ENCODE results near the gene MARVELD3. TPM values are rescaled to one million over a fixed set of nuclear protein-coding genes. Genes with fewer than 3 reads are reported as not detected.

Gene MARVELD3
- total and polyA plus RNA-seq, 9 of the 15 experiments (the other 6 are each of a cell fraction or from before 2014, with no cell fraction given): 0.03 to 0.07 (median 0.07) TPM; not detected in 6

- in situ Hi-C loops (cut with MboI): no loop called here
- no TSS peak for BruUV-seq (replicated peaks)
- ChIA-PET POLR2A (no interaction called here), CTCF (ENCODE audit: low intra/inter-chr PET ratio) (no interaction called here)
- Histone ChIP-seq H3K4me2 (ENCODE audit: insufficient read depth, low read length) (no peak overlapping the region), H3K9ac (ENCODE audit: insufficient read depth in 1 of 2, low read depth in 2 of 2, low read length in 2 of 2) (no peak overlapping the region), H2AFZ (ENCODE audit: low read depth, low read length) (no peak overlapping the region), H3K9me1 (ENCODE audit: control insufficient read depth, insufficient read depth, low read length) (no peaks in the 10 kb centered on the region), H3K4me1 (replicated peaks in 1 of 2; ENCODE audit: control insufficient read depth in 2 of 2, insufficient read depth in 2 of 2, low read length in 2 of 2) (no peaks in the 10 kb centered on the region), H3K27me3 (ENCODE audit: control insufficient read depth in 2 of 2, insufficient read depth in 2 of 2, low read length in 2 of 2) (no peaks in the 10 kb centered on the region), H3K4me3 (no peak overlapping the region), H3K27ac (ENCODE audit: extremely low read depth, low read depth, low read length) (no peak overlapping the region), H3K9me3 (replicated peaks; ENCODE audit: control insufficient read depth, insufficient read depth, low read depth, low read length) (no peaks in the 10 kb centered on the region), H3K36me3 (ENCODE audit: control insufficient read depth, insufficient read depth, low read length) (peaks cover 12% of the 10 kb centered on the region), H3K79me2 (ENCODE audit: control insufficient read depth, insufficient read depth, low read length) (no peaks in the 10 kb centered on the region), H4K20me1 (replicated peaks; ENCODE audit: control insufficient read depth, insufficient read depth, low read length) (no peaks in the 10 kb centered on the region)
- DNase-seq (ENCODE audit: extremely low read depth in 1 of 4, low spot score in 3 of 4): no peak
- FAIRE-seq: peak; percentile 40
- intact Hi-C loops (cut with micrococcal nuclease): loop anchor here (10.0 kb wide), 1 partner anchor 96 kb away; no protein-coding TSS in a partner anchor
- ATAC-seq: peak; percentile 82
- TF ChIP-seq SIN3B (IDR thresholded peaks at IDR 0.05; ENCODE audit: low read depth) (no peak), CTCF (IDR thresholded peaks at IDR 0.05 in 2 of 3, conservative IDR thresholded peaks at IDR 0.05 in 1 of 3; ENCODE audit: insufficient read depth in 2 of 3, low read depth in 1 of 3, low read length in 3 of 3) (peak; percentile 41 to 63 (median 52); a peak in 5 of 6 replicates)
- 62% methylated on average over 6 of the region's 6 CpGs for WGBS (ENCODE audit: insufficient coverage, low coverage, missing lambda C conversion rate)
These were observed 22.9 kb downstream of the MARVELD3 start for GRCh38 chr16:71648921-71649320.

- no peak overlapping the region for H3K27ac ChIP-seq (ENCODE audit: extremely low read depth, low read depth, low read length)
- TF ChIP-seq TSC22D4 (tag; IDR thresholded peaks at IDR 0.05): no peak
- TF ChIP-seq TEAD1 (CRISPR knock-in tag; IDR thresholded peaks at IDR 0.05): no peak
- TF ChIP-seq ZBTB26 (CRISPR knock-in tag; IDR thresholded peaks at IDR 0.05): no peak
- TF ChIP-seq ZBTB34 (CRISPR knock-in tag; IDR thresholded peaks at IDR 0.05): no peak
- TF ChIP-seq, protein P1, sequence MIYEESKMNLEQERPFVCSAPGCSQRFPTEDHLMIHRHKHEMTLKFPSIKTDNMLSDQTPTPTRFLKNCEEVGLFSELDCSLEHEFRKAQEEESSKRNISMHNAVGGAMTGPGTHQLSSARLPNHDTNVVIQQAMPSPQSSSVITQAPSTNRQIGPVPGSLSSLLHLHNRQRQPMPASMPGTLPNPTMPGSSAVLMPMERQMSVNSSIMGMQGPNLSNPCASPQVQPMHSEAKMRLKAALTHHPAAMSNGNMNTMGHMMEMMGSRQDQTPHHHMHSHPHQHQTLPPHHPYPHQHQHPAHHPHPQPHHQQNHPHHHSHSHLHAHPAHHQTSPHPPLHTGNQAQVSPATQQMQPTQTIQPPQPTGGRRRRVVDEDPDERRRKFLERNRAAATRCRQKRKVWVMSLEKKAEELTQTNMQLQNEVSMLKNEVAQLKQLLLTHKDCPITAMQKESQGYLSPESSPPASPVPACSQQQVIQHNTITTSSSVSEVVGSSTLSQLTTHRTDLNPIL (CRISPR knock-in tag; IDR thresholded peaks at IDR 0.05): no peak
- TF ChIP-seq ZBTB17 (CRISPR knock-in tag; IDR thresholded peaks at IDR 0.05): no peak
- TF ChIP-seq COPS2 (conservative IDR thresholded peaks at IDR 0.05): no peak
- no peak for TF ChIP-seq EWSR1 (IDR thresholded peaks at IDR 0.05; ENCODE audit: borderline replicate concordance, low read depth, partially characterized antibody)
These were observed 23.7 kb downstream of the MARVELD3 start for GRCh38 chr16:71649704-71650103.

More at GRCh38 chr16:71649704-71650103, 23.7 kb downstream of the MARVELD3 start:
- H3K4me2 ChIP-seq (ENCODE audit: insufficient read depth, low read length): no peak overlapping the region
- H3K4me1 ChIP-seq (replicated peaks in 1 of 2; ENCODE audit: control insufficient read depth in 2 of 2, insufficient read depth in 2 of 2, low read length in 2 of 2): no peaks in the 10 kb centered on the region
- ChIA-PET POLR2A (no interaction called here), CTCF (ENCODE audit: low intra/inter-chr PET ratio) (no interaction called here)
- H3K79me2 ChIP-seq (ENCODE audit: control insufficient read depth, insufficient read depth, low read length): no peaks in the 10 kb centered on the region
- H3K9ac ChIP-seq (ENCODE audit: insufficient read depth in 1 of 2, low read depth in 2 of 2, low read length in 2 of 2): no peak overlapping the region
- ATAC-seq (no peak), DNase-seq (ENCODE audit: extremely low read depth in 1 of 4, low spot score in 3 of 4) (no peak), FAIRE-seq (no peak)
- intact Hi-C loops (cut with micrococcal nuclease): loop anchor here (10.0 kb wide), 1 partner anchor 95 kb away; no protein-coding TSS in a partner anchor
- H3K27me3 ChIP-seq (ENCODE audit: control insufficient read depth in 2 of 2, insufficient read depth in 2 of 2, low read length in 2 of 2): no peaks in the 10 kb centered on the region
- no peaks in the 10 kb centered on the region for H3K9me1 ChIP-seq (ENCODE audit: control insufficient read depth, insufficient read depth, low read length)
- H3K36me3 ChIP-seq (ENCODE audit: control insufficient read depth, insufficient read depth, low read length): peaks cover 18% of the 10 kb centered on the region
- H4K20me1 ChIP-seq (replicated peaks; ENCODE audit: control insufficient read depth, insufficient read depth, low read length): no peaks in the 10 kb centered on the region
- in situ Hi-C loops (cut with MboI): no loop called here
- WGBS (ENCODE audit: insufficient coverage, low coverage, missing lambda C conversion rate): 70% methylated on average over 7 of the region's 7 CpGs
- no peak overlapping the region for H3K4me3 ChIP-seq
- H2AFZ ChIP-seq (ENCODE audit: low read depth, low read length): no peak overlapping the region
- H3K9me3 ChIP-seq (replicated peaks; ENCODE audit: control insufficient read depth, insufficient read depth, low read depth, low read length): no peaks in the 10 kb centered on the region
- BruUV-seq (replicated peaks): no TSS peak
